Measurements from ENCODE around the gene EIF5B.

DNA sequence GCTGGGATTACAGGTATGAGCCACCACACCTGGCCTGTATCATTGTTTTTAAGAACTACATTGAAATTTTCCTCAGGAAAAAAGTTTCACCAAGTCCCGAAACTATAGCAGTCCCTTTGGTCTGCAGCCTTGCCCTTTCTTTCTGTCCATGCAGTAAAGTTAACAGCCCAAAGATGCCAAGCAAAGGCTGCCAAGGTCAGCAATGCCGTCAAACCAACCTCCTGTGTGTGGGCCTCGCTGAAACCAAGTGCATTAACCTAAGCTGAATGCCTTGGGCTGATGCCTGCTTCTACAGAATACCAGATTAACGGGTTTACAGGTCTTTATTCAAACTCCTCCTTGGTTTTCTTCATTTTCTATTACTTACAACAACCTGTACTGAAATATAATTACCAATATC, 73.1 kb downstream of the EIF5B start:
- TF ChIP-seq, protein P1, sequence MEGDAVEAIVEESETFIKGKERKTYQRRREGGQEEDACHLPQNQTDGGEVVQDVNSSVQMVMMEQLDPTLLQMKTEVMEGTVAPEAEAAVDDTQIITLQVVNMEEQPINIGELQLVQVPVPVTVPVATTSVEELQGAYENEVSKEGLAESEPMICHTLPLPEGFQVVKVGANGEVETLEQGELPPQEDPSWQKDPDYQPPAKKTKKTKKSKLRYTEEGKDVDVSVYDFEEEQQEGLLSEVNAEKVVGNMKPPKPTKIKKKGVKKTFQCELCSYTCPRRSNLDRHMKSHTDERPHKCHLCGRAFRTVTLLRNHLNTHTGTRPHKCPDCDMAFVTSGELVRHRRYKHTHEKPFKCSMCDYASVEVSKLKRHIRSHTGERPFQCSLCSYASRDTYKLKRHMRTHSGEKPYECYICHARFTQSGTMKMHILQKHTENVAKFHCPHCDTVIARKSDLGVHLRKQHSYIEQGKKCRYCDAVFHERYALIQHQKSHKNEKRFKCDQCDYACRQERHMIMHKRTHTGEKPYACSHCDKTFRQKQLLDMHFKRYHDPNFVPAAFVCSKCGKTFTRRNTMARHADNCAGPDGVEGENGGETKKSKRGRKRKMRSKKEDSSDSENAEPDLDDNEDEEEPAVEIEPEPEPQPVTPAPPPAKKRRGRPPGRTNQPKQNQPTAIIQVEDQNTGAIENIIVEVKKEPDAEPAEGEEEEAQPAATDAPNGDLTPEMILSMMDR (IDR thresholded peaks at IDR 0.05) = no peak
- no peak for TF ChIP-seq POLR2A (IDR thresholded peaks at IDR 0.05)
- no peak for TF ChIP-seq EP300 (IDR thresholded peaks at IDR 0.05)
- TF ChIP-seq POLR2AphosphoS5 (IDR thresholded peaks at IDR 0.05) = no peak

Measured in suprapubic skin (tissue), 4 donors.